ENCODE data around the gene DHRS9.

GRCh38 chr2:169071455-169071854 is 2.1 kb downstream of the DHRS9 start:
- no peak for TF ChIP-seq CTCF (optimal IDR thresholded peaks at IDR 0.05 in 1 of 3, IDR thresholded peaks at IDR 0.05 in 1 of 3, conservative IDR thresholded peaks at IDR 0.05 in 1 of 3; ENCODE audit: extremely low read depth in 1 of 3, insufficient read depth in 2 of 3, low read length in 3 of 3)
- no peak for TF ChIP-seq EZH2 (IDR thresholded peaks at IDR 0.05; ENCODE audit: low read length)
